ENCODE data around the gene HES7. TPM values are rescaled to one million over a fixed set of nuclear protein-coding genes. Genes with fewer than 3 reads are reported as not detected.
"Not testable (repeated sequence)": the region's sequence is repeated elsewhere in the genome, so short reads cannot be mapped to it uniquely, and the experiment has no call there.

HES7 gene
- total RNA-seq, 1 experiment from 2014 or later, result 0.34 TPM

DNA sequence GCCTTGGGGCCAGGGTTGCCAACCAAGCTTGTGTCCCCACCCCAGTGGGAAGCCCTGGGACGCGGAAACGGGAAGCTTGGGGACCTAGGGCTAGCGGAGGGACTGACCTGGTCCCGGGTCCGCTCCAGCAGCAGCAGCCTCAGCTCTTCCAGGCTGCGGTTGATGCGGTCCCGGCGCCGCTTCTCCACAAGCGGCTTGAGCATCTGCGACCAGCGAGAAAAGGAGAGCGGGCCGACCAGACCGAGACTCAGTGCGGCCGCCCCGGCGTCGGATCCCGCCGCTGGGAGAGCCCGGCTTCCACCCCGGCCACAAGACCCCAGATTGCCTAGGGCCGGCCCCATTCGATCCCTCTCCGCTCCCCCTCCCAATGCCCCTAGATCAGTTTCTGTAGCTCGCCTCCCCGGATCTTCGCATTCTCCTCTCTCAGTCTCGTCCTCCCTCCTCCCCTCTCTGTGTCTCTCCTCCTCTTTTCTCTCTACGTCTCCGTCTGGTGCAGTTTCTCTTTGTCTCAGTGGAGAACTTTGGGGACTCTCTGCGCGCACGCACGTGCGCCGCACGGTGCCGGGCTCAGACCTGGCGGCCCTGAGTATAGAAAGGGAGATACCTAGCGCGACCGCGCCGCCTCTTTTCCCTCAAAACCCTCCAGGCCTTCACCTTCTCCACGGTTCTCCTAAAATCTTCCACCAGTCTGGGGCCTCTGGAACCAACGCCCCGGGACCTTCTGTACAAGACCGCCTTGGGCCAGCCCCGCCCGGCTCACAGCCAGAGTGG is 797 bp downstream of the HES7 start:
- peak; percentile 33 for DNase-seq (ENCODE audit: low read depth)

GRCh38 chr17:8122422-8122923 is 1.4 kb downstream of the HES7 start:
- peak; percentile 45 for DNase-seq (ENCODE audit: low read depth)

DNA sequence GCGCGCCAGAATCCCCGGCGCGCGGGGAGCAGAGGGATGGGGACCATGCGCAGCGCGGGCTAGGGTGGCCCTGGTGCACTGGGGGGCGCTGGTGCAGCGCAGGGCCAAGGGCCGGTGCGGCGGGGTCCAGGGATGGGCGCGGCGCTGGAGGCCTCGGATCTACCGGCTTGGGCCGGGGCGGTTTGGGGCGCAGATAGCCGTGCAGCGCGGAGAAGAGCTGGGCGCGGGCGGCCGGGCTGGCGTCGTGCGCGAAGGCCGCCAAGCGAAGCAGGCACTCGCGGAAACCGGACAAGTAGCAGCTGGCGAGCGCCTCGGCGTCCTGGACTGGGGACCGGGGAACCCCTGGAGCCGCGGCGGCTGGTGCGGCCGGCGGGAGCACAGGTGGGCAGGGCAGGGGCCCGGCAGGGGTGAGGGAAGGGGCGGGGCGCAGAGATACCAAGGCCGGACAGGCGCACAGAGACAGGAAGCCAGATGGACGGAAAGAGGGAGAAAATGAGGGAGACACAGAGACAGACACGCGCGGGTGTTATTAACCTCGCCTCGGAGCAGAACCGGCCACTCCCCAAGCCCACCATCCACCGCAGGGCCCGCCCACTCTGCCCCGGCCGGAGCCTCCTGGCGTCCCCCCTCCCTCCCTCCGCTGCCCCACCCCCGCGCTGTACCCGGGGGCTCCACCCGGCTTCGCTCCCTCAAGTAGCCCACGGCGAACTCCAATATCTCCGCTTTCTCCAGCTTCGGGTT is 2.1 kb downstream of the HES7 start:
- DNase-seq (ENCODE audit: low read depth), result peak; percentile 68

GRCh38 chr17:8121407-8121680 is 2.6 kb downstream of the HES7 start:
- no peak for DNase-seq (ENCODE audit: low read depth)

DNA sequence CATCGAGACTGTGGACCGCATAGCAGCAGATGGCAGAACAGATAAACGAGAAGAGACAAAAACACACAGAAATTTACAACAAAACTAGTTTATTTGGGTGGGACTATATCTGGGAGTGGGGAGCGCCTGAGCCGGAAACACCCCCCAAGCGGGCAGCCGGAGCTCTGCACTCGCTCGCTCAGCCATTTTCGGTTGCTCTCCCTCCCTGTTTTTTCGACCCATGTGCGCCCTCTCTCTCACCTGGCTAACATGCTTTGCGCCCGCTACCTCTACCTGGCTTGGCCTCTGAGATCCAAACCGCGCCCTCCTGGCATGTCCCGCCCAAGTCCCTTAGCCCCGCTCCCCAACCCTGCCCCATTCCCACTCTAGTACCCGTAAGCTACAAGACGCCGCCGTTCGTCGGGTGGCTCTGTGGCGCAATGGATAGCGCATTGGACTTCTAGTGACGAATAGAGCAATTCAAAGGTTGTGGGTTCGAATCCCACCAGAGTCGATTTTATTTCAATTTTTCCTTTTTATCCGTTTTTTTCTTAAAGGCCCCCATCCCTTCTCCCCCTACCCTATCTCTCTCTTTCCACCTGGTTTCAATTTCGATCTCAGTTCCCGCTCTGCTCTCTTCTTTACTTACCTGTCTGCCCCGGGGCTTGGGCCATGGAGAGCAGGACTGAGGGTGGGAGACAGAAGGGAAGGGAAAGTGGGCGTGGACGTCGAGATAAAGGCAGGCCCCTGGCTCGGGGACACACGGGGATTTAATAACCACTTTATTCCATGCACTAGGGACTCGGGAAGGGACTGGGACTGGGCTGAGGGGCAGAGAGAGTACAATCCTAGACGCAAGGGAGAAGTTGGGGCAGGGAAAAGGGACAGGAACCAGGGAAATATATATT is 3.1 kb downstream of the HES7 start:
- peak; percentile 76 for DNase-seq (ENCODE audit: low read depth)

GRCh38 chr17:8119581-8120519 is 4.1 kb downstream of the HES7 start:
- peak; percentile 92 for DNase-seq (ENCODE audit: low read depth)

DNA sequence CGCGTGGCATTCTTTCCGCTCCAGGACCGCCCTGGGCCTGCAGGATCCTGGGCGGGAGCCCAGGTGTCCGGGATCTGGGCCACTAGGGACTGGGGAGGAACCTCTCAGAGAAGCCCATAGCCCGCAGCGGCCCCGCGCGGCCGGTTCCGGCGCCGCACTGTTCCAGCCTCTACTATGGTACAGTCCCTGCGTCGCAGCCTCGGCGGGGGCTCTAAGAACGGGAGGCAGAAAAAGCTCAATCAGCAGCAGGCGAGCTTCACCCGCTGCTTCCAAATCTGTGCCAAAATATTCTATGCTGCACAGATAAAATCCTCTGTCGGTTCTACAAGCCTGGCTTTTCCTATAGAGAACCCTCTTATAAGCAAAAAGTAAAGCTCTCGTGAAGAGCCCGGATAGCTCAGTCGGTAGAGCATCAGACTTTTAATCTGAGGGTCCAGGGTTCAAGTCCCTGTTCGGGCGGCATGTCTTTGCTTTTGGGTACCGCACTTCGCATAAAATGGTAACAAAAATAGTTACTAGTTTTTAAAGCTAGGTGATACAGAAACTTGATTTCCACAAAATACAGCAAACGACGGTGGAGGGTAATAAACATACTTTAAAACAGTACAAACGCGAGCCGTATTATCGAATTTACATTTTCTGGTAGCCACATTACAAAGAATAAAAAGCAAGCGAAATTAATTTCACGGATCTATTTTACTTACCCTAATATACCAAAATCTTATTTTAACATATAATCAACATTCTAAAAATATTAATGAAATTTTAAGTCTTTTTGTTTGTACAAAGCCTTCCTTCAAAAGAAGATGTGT is 4.9 kb downstream of the HES7 start:
- DNase-seq (ENCODE audit: low read depth), result peak; percentile 81

GRCh38 chr17:8117980-8118768 is 5.7 kb downstream of the HES7 start, which contains the start of gene ALOXE3:
Gene ALOXE3 (minus strand): TSS chr17:8118514. CDS start chr17:8117990, 524 bp downstream.
- DNase-seq (ENCODE audit: low read depth), result peak; percentile 43

- no peak for DNase-seq (ENCODE audit: low read depth)
Measured at GRCh38 chr17:8117367-8117979, 6.4 kb downstream of the HES7 start.

DNA sequence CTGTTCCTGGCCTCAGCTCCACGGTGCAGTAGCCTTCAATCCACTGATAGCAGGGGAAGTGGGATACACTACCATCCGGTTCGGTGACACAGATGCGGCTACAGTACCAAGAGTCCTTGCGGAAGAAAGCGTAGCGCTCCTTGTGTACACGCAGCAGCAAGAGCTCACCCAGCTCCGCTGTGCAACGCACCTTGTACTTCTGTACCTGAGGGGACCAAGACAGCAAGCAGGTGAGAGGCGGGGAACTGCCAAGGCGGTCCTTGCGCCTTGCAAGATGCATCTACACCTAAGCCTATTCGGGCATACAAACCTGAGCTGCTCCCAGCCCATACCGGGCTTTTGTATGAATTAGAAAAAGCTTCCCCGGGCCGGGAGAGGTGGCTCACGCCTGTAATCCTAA is 7.1 kb downstream of the HES7 start:
- DNase-seq (ENCODE audit: low read depth), result no peak

GRCh38 chr17:8110907-8111306 is 13.0 kb downstream of the HES7 start:
- no peak for DNase-seq (ENCODE audit: low read depth)

GRCh38 chr17:8110456-8110804 is 13.5 kb downstream of the HES7 start:
- DNase-seq (ENCODE audit: low read depth), result no peak

GRCh38 chr17:8109661-8110455 is 14.0 kb downstream of the HES7 start:
- DNase-seq (ENCODE audit: low read depth), result no peak

- DNase-seq (ENCODE audit: low read depth), result no peak
Measured at GRCh38 chr17:8108972-8109660, 14.8 kb downstream of the HES7 start.

DNA sequence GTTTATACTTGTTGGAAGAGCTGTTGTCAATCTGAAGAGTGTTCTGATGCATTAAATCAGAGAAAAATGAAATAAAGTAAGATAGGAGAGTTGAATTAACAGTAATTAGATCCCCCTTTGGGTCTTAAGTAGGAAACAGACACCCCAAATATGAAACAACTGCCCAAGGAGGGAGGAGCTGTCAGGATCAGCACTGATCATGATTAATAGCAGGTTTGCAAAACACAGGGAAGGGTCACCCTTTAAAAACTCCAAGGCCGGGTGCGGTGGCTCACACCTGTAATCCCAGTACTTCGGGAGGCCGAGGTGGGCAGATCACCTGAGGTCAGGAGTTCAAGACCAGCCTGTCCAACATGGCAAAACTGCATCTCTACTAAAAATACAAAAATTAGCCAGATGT is 16.9 kb downstream of the HES7 start:
- DNase-seq (ENCODE audit: low read depth), result not testable (repeated sequence)

- no peak for DNase-seq (ENCODE audit: low read depth)
Measured at GRCh38 chr17:8105957-8106398, 17.9 kb downstream of the HES7 start.

- DNase-seq (ENCODE audit: low read depth), result no peak
Measured at GRCh38 chr17:8104911-8105310, 19.0 kb downstream of the HES7 start.

Measured in LHCN-M2 (cell line).